ENCODE data around the gene MRPL12. TPM values are rescaled to one million over a fixed set of nuclear protein-coding genes. Genes with fewer than 3 reads are reported as not detected.

Gene MRPL12
- total and polyA plus RNA-seq, 2 of the 13 experiments (the other 11 are each of a cell fraction or from before 2014, with no cell fraction given): 39.1 to 94.1 TPM

DNA sequence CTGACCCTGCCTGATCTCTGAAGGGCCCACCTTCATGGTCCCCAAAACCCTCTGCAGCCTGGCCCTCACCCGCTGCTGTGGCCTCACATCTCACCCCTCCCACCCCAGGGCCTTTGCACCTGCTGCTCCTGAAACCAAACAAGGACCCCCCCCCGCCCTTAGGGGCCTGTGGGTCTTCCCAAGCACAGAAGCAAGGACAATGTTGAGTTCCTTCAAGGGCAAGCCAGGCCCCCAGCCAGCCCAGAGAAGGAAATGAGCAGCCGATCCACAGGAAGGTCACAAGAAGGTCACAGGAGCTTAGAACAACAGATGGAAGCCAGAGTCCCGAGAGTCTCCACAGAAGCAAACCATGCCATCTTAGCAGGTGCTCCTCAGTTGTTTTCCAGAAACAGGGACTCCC is 46.3 kb upstream of the MRPL12 start (continued):
- TF ChIP-seq, protein P1, sequence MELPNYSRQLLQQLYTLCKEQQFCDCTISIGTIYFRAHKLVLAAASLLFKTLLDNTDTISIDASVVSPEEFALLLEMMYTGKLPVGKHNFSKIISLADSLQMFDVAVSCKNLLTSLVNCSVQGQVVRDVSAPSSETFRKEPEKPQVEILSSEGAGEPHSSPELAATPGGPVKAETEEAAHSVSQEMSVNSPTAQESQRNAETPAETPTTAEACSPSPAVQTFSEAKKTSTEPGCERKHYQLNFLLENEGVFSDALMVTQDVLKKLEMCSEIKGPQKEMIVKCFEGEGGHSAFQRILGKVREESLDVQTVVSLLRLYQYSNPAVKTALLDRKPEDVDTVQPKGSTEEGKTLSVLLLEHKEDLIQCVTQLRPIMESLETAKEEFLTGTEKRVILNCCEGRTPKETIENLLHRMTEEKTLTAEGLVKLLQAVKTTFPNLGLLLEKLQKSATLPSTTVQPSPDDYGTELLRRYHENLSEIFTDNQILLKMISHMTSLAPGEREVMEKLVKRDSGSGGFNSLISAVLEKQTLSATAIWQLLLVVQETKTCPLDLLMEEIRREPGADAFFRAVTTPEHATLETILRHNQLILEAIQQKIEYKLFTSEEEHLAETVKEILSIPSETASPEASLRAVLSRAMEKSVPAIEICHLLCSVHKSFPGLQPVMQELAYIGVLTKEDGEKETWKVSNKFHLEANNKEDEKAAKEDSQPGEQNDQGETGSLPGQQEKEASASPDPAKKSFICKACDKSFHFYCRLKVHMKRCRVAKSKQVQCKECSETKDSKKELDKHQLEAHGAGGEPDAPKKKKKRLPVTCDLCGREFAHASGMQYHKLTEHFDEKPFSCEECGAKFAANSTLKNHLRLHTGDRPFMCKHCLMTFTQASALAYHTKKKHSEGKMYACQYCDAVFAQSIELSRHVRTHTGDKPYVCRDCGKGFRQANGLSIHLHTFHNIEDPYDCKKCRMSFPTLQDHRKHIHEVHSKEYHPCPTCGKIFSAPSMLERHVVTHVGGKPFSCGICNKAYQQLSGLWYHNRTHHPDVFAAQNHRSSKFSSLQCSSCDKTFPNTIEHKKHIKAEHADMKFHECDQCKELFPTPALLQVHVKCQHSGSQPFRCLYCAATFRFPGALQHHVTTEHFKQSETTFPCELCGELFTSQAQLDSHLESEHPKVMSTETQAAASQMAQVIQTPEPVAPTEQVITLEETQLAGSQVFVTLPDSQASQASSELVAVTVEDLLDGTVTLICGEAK (IDR thresholded peaks at IDR 0.05): no peak
- TF ChIP-seq, protein P1 (CRISPR knock-in tag; IDR thresholded peaks at IDR 0.05): 0 out of 2 replicates have a peak, but pooled peaks have one; percentile 23
- TF ChIP-seq, protein P2, sequence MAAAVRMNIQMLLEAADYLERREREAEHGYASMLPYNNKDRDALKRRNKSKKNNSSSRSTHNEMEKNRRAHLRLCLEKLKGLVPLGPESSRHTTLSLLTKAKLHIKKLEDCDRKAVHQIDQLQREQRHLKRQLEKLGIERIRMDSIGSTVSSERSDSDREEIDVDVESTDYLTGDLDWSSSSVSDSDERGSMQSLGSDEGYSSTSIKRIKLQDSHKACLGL (CRISPR knock-in tag; IDR thresholded peaks at IDR 0.05): 0 out of 2 replicates have a peak, but pooled peaks have one; percentile 32
- TF ChIP-seq ZNF678 (CRISPR knock-in tag; IDR thresholded peaks at IDR 0.05) (no peak), ESRRA (CRISPR knock-in tag; IDR thresholded peaks at IDR 0.05; ENCODE audit: low read depth) (peak; percentile 71; the same call in 1 of the 2 replicates), KDM5A (IDR thresholded peaks at IDR 0.05; ENCODE audit: borderline replicate concordance, low read length) (no peak), MNT (IDR thresholded peaks at IDR 0.05) (no peak), TEAD3 (CRISPR knock-in tag; optimal IDR thresholded peaks at IDR 0.05; ENCODE audit: borderline replicate concordance) (no peak), ZMYM3 (CRISPR knock-in tag; IDR thresholded peaks at IDR 0.05) (peak; percentile 98), CHD4 (IDR thresholded peaks at IDR 0.05; ENCODE audit: borderline replicate concordance, low read length) (peak; percentile 43; the same call in 1 of the 2 replicates), RAD51 (IDR thresholded peaks at IDR 0.05; ENCODE audit: borderline replicate concordance) (no peak), MAZ (IDR thresholded peaks at IDR 0.05; ENCODE audit: borderline replicate concordance, low read depth, low read length) (no peak), MAZ (CRISPR knock-in tag; IDR thresholded peaks at IDR 0.05; ENCODE audit: low read depth) (peak; percentile 23; the same call in 1 of the 2 replicates), NCOA5 (CRISPR knock-in tag; IDR thresholded peaks at IDR 0.05) (no peak)
- TF ChIP-seq, protein P3, sequence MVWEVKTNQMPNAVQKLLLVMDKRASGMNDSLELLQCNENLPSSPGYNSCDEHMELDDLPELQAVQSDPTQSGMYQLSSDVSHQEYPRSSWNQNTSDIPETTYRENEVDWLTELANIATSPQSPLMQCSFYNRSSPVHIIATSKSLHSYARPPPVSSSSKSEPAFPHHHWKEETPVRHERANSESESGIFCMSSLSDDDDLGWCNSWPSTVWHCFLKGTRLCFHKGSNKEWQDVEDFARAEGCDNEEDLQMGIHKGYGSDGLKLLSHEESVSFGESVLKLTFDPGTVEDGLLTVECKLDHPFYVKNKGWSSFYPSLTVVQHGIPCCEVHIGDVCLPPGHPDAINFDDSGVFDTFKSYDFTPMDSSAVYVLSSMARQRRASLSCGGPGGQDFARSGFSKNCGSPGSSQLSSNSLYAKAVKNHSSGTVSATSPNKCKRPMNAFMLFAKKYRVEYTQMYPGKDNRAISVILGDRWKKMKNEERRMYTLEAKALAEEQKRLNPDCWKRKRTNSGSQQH (CRISPR knock-in tag; IDR thresholded peaks at IDR 0.05; ENCODE audit: low read depth): no peak

Data from HepG2 (cell line).